Medulla oblongata (tissue), 1 donor: ENCODE measurements around the gene GOSR2.
"Not testable (repeated sequence)": the region's sequence is repeated elsewhere in the genome, so short reads cannot be mapped to it uniquely, and the experiment has no call there.

Source experiments
- DNase-seq: peaks from one replicate; pipeline ENCODE4 v3.0.0-alpha.2; 2015; ENCODE audit errors: extremely low spot score

Gene GOSR2

GRCh38 chr17:46964315-46965265 lies 41.6 kb downstream of the GOSR2 start:
- no peak for DNase-seq

DNA sequence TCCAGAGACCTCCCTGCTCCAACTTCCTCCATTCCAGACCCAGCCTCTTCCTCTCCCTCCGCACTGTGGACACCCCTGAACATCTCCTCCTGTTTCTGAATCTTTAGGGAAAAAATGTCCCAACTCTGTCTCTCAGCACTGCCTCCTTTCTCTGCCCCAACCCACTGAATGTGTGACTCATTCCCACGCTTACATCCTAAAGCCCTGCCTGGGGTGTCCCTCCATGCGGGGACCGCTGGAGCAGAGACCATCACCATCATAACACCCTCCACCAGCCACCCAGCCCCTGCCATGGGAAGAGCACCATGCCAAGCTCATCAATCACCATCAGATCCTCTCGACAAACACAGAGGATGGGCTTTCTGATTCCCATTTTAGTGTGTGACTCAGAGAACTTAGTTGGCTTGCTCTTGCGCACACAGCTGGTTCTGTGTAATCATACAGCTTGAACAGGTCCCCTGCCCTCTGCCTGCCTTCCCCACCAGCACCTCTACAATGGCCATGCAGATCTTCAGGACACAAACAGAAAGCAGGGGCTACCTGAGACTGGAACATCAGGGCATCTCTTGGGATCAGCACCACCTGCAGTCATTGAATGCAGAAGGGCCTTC lies 45.4 kb downstream of the GOSR2 start:
- no peak for DNase-seq

- no peak for DNase-seq
Observed at GRCh38 chr17:46968896-46969295, 45.9 kb downstream of the GOSR2 start.

DNA sequence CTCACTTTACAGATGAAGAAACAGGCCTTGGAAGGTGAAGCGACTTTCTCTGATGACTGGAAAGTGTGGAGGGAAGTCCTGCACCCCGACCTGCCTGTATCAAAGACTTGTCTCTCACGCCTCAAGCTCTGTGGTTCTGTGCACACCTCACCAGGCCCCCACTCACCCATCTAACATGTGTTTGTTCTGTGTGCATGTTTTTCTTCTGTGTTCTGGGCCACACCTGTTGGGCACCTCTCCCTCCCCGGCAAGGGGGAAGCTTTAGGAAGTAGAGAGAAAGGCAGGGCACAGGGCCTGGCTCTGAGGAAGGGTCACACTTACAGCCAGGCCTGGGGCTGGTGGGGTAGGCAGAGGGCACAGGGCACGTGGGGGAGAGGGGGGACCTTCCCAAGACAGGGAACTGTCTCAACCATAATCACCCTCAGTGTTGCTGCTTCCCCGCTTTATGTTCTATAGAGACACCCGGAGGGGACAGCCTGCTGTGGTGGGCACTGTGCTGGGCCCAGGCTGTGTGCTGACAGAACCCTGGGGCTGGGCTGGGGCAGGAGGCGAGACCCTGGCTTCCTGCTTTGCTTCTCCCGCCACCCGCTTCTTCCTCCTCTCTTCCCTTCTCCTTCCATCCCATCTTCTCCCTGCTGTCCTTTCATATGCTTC lies 48.8 kb downstream of the GOSR2 start:
- DNase-seq: no peak

GRCh38 chr17:46972346-46972745 lies 49.4 kb downstream of the GOSR2 start:
- DNase-seq: no peak

DNA sequence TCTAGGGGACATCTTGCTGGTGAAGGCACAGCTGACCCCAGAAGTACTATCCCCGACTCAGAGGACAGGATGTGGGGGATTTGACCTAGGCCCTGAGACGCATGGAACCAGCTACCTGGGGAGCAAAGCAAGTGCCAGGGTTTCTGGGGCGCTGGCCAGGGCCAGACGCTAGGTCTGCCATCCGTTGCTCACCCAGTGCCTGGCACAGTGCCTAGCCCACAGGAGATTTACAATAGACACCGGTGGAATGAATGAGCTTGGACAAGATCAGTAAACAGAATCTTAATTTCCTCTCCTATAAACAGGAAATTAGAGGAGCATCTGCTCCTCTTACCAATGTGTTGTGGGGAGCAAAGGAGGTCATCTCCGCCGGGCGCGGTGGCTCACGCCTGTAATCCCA lies 51.1 kb downstream of the GOSR2 start:
- DNase-seq: no peak

DNA sequence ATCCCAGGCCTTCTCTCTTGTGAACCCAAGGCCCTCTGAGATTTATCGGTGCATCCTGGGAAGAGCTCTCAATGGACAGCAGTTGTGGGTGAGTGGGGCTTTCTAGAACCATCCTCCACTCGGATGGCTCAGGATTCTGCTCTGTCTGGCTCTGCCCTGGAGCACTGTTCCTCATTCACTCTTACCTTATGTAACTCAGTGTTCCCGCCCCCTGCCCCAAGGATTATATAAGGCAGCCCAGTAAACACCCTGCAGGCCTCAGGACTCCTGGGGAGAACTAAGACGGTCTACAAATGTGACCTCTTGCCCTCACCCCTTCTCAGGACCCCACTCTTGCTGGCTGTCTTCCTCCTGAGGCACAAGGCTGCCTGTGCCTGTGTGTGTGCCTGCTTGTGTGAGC lies 52.3 kb downstream of the GOSR2 start:
- no peak for DNase-seq

DNA sequence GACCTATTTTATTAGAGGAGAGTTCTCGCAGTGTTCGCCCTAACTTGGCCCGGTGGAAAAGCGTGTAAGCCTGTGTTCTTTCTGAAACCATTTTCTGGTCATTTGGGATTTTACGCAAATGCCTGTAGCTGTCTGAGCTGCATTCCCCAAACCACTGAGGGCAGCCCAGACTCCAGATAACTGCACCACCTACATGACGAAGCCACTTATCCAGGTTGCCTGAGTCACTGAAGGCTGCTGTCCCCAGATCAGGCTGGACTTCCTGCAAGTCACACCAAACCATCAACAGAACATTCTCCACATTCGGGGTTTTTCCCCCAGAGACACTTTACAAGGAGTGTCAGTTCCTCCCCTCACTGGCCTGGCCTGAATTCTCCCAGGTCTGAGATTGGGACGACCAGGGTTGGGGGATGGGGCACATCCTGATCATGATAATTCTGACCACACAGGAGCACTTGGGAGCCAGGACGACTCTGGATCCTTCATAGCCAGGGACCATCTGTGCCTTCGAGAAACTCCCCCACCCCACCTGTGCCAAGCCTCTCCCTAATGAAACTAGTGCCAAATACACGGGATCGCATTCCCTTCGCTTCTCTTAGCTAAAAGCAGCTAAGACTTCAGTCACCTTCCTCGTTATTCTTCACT lies 53.8 kb downstream of the GOSR2 start:
- no peak for DNase-seq

GRCh38 chr17:46977348-46977747 lies 54.4 kb downstream of the GOSR2 start:
- DNase-seq: no peak

- DNase-seq: no peak
Observed at GRCh38 chr17:46977750-46978488, 55.0 kb downstream of the GOSR2 start.

DNA sequence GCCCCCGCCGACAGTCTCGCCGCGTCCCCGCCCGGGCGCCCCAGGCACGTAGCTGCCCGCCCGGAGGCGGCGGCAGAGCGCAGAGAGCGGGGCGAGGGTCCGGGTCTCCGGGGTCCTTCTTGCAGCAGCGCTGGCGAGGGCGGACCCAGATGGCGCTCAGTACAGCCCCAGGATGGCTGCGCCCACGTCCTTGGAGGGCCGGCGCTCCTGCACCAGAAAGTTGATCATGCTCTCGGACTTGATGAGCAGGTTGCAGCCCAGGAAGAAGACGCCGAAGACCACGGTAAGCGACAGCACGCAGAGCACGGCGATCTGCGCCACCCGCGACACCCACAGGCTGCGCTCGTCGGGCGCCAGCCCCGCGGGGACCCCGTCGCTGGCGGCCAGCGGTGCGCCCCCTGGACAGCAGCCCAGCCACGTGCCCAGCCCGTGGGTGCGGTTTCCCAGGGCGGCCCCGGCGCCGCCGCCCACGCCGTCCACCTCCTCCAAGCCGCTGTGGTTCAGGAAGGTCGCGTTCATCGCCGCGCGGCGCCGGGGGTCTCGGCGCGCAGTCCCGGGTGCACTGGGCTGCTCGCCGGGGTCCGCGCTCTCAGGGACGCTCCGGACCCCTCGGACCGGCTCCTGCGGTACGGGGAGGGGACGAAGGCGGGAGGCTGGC lies 55.7 kb downstream of the GOSR2 start:
- no peak for DNase-seq

DNA sequence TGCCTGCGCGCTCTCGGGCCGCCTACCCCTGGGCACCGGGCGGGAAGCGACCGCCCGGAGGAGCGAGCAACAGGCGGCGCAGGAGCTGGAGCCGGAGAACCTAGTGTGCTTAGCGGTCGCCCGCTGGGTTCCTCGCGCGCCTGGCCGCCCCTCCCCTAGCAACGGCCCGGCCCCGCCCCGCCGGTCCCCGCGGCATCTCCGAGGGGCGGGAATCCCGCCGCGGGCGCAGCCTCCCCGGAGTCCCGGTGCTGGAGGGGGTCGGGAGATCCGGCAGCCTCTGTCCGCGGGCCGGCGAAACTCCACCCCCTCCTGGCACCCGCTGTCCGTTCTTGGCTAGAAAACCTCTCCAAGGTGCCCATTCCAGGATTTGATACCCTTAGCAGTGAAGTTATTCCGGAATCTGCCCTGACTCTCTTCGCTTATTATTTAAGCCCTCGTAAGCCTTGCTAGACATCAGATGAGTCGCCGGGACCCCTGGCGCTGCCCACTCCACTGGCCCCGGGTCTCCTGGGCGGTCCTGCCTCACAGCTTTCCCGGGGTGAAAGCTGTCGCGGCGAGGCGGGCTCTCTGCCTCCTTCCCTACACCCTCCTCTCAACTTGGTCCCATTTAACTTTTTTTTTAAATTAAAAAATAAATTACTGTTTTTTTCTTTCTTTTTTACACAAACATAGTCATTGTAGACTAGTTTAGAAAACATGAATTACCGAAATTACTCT lies 56.3 kb downstream of the GOSR2 start, which contains the start of gene RPRML:
Gene RPRML, minus strand, starts transcription at position 107 of the 717 bp plus-strand sequence. CDS start 246 bp downstream, outside the sequence.
- no peak for DNase-seq

DNA sequence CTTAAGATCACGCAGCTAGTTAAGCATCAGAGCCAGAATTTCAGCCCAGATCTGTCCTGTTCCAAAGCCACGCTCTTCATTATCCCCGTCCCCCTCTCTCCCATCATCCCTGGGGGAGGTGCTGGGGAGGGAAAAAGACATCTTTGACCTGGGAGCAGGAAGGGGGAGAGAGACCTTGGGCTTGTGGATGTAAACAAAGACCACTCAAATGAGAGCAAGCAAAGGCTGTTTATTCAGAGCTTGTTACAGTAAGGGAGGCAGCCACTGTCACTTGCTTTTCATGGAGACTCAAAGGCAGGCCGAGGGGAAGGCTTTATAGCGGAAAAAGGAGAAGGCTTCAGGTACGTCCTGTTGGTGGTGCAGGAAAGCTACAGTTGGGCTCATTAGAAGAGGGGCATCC lies 59.6 kb downstream of the GOSR2 start:
- no peak for DNase-seq

DNA sequence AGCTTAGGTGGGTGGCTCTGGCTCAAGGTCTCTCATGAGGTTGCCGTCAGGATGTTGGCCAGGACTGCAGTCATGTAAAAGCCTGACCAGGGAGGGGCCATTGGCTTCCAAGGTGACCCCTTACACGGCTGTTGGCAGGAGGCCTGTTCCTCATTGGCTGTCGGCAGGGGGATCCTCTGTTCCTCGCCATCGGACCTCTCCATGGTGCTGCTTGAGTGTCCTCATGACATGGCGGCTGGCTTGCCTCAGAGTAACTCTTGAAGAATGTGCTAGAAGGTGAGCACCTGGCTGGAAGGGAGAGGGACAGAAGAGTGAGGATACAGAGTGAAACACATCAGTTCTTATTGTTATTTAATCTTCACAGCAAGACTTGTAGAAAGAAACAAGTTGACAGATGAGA lies 60.8 kb downstream of the GOSR2 start:
- DNase-seq: no peak

DNA sequence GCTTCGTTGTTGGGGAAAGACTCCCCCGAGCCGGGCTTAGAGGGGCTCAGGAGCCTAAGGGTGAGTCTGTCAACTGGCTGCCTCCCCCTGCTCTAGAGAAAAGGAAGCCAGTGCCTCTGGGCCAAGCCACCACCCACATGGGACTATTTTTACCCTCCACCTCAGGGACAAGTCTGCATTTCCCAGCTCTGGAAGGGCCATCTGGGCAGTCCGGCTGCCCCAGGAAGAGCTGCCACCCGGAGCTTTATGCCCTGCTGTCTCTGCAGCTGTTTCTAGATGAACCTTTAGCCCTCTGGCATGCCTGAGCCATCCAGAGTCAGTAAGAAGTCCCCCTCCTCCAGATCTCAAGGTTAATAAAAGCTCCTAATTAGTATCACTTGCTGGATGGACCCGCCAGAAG lies 61.4 kb downstream of the GOSR2 start:
- no peak for DNase-seq

- no peak for DNase-seq
Observed at GRCh38 chr17:46984892-46985291, 61.9 kb downstream of the GOSR2 start.

GRCh38 chr17:46986366-46986765 lies 63.4 kb downstream of the GOSR2 start:
- DNase-seq: no peak

GRCh38 chr17:46987927-46988326 lies 65.0 kb downstream of the GOSR2 start:
- not testable (repeated sequence) for DNase-seq

- no peak for DNase-seq
Observed at GRCh38 chr17:46989637-46990431, 66.9 kb downstream of the GOSR2 start.
